ENCODE measurements around the gene STK38L. TPM values are rescaled to one million over a fixed set of nuclear protein-coding genes. Genes with fewer than 3 reads are reported as not detected.
A peak's percentile ranks its signal among the peaks of the same experiment; 100 is the strongest.
"Not testable (repeated sequence)": the region's sequence is repeated elsewhere in the genome, so short reads cannot be mapped to it uniquely, and the experiment has no call there.

STK38L gene
- polyA plus RNA-seq, 4 donors, result 34.9 to 45.6 (median 39.5) TPM

DNA sequence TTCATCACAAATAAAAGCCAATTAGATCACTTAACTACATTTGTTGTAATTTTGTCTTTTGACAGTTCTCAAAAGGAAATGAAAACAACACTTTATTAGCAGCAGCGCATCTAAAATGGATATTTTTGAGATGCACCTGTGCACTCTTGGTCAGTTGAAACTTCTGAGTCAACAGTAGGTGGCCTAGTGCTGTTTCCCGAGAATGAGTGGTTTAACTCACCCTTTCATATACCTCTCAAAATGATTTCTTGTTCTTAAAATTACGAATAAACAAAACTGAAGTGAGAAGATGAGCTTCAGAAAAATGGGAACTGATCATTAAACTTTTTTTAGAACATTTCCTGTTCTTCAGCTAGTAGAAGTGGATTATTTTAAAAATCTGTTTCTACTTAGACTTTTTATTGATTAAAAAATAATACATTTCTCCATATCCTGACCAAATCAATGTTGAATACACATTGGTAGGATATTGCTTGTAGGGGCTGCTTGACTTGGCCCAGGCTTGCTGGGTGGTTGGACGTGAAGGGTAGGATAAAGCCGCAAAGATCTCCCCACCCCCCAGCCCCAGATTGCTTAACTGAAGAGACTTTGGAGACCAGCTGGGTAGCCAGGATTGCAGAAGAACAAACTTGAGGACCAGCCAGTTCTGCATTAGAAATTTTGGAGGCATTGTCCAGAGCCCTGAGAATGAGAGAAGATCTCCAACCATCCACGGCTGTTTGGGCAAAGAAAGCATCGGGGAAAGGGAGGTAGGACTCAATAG is 22.3 kb upstream of the STK38L start:
- no peak for DNase-seq (ENCODE audit: low read depth in 4 of 4, low spot score in 3 of 4)

DNA sequence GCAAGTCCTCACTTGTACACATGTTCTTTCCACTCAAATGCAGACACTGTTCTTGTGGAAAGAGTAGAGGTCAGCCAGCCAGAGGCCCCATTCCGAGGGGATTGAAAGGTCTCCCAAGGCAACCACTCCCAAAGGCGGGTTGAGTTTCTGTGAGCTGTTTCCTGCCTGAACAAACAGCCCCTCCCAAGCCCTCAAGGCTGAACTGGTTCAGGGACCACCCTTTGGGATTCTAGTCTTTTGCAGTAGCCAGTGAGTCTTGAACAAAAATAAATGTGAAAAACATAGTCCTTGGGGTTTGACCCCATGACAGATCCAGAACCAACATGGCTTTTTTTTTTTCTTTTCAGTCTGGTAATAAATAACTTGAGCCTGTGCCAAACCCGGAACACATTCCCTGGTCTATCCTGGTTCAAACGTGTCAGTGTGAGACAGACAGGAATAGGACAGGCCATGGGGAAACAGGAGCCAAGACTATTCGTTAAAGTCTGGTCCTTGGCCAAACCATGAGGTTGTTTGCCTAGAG is 17.6 kb upstream of the STK38L start:
- no peak for DNase-seq (ENCODE audit: low read depth in 4 of 4, low spot score in 3 of 4)

DNA sequence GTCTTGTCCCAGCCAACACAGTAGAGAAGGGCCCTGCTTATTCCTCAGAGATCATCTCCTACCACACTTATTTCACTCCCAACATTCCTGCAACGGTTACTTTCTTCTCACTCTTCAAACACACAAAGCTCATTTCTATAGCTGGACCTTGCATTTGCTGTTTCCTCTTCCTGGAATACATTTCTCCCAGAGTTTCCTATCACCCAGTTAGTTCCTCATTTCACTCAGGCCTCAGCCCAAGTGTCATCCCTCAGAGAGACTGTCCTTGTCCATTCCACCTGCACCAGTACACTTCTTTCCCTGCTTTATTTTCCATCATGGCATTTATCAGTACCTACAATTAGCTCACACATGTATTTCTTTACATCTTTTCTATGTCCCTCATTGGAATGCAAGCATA is 14.7 kb upstream of the STK38L start:
- DNase-seq (ENCODE audit: low read depth in 4 of 4, low spot score in 3 of 4), result no peak

DNA sequence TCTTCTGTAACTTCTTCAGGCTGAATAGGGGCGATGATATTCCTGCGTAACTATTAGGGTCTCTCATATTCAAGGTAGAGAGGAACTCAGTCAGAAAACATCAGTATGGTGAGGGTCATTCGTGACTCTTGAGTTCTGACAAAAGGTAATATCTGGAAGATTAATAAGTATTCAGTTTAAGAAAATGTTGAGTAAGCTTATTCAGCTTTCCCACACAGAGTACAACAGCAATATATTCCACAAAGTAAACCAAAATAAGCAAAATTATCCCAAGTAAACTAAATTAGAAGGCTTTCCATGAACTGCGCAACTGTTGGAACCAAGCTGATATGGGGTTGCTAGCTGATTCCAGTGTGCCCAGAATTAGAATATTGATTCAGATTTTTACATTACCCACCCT is 12.7 kb upstream of the STK38L start:
- DNase-seq (ENCODE audit: low read depth in 4 of 4, low spot score in 3 of 4), result not testable (repeated sequence)

DNA sequence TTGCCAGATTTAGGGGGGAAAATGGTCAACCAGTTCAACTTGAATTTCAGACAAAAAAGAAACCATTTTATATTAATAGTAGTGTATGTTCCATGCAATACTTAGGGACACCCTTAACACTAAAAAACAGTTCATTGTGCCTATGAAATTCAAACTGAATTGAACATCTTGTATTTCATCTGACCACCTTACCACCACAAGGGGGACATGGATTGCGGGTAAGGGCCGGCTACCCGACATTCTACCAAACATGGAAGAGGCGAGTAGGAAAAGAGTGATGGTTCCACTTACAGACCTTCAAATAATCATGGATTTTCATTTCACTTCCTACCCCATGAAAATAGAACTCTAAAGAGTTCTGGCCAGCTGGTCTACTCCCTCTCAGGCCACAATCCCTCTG is 10.3 kb upstream of the STK38L start:
- no peak for DNase-seq (ENCODE audit: low read depth in 4 of 4, low spot score in 3 of 4)

DNA sequence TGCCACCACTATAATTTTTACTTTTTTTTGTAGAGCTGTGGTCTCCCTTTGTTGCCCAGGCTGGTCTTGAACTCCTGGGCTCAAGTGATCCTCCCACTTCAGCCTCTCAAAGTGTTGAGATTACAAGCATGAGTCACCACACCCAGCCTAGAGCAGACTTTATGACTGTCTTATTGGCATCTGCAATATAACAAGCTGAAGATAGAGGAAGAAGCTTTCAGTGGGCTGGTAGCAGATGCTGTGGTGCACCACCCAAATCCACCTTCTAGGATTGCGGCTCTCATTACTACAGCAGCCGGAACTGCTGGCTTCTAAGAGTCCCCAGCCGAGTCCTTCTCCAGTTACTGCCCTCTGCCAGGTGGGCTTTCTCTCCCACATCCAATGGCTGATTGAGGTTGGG is 7.6 kb upstream of the STK38L start:
- no peak for DNase-seq (ENCODE audit: low read depth in 4 of 4, low spot score in 3 of 4)

DNA sequence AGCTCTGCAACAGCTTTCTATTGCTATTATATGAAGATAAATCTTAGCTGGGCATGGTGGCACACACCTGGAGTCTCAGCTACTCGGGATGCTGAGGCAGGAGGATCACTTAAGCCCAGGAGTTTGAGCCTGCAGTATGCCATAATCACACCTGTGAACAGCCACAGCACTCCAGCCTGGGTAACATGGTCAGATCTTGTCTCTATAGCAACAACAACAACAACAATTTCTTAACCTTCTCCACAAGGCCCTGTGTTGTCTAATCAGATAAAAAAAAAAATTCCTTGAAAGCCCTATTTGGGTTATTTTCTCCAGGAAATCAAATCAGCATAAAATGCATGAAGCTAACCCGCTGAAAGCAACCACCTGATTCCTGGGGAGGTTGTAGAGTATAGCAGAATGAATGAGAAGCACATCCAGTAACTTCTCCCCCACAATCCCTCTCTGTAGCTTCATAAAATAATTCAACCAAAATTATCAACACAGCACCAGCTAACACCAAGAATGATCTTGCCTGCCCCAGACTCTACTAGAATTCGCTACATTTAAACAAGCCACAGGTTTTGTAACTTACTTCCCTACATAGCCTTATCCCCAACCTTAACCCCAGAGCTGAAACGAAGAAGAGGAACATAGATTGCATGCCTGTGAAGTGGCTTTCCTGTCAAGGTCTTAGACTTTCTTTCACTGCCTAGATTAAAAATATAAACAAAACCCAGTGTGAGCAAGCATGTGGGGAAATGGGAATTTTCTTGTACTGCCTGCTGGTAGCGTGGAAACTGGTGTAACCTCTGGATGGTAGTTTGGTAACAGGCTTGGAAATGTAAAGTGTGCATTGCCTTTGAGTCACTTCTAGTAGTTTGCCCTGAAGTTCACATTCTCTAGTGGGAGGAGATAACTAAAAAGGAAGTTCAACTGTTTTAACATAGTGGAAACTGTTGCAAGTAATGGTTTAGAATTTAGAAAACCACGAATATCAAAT is 6.0 kb upstream of the STK38L start:
- DNase-seq (ENCODE audit: low read depth in 4 of 4, low spot score in 3 of 4), result no peak

DNA sequence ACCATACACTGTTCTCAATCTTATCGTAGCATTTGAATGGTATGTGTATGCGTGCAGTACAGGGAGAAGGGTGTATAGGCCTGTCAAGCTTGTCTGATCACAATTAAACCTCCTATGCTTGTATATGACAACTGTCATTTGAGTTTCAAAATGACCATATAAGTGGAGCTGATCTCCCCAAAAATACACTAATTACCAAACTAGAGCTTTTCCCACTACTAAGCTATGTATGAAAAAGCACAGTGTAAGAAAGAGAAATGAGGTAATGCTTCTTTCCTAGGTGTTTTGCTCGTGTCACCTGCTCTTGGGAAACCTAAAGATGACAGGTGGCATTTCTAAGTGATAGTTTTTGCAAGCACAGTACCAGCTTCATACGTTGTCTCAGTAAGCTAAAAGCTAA is 1.1 kb upstream of the STK38L start:
- no peak for DNase-seq (ENCODE audit: low read depth in 4 of 4, low spot score in 3 of 4)

DNA sequence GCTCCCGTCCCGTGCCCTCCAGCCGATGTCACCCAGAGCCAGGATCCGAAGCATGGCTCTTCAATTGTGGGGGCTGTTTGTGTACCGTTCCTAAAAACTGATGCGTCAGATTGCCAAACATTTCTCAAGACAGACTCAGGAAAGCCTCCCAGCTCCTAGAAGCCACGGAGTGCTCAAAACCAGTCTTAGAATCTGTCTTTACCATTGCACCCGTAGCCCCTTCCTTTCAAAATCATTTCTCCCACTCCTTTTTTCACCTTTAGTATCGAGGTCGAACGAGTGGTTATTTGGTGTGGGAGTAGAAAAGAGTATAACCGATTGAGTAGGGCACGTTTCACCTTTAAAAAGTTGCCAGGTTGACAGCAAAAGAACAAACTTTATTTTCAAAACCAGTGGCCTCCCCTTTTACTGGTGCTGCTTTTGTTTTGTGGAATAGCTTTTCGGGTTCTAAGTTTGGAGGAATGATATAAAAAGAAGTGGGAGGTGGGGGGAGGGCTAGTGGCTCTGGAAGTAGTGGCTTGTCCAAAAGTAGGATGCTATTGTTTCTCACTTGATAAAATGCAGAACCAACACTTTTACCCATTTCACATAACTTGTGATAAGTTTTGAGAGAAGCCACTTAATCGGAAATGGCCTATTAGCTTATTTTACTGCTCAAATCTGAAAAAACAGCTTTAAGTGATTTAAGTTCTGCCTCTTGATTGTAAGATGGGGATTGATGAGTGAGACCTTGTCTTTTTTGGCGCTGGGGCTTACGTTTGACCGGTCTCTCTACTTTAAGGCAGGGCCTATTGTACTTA is 803 bp downstream of the STK38L start:
- DNase-seq (ENCODE audit: low read depth in 4 of 4, low spot score in 3 of 4), result peak in 3 of 4 donors; percentile 12 to 20 (median 12)

DNA sequence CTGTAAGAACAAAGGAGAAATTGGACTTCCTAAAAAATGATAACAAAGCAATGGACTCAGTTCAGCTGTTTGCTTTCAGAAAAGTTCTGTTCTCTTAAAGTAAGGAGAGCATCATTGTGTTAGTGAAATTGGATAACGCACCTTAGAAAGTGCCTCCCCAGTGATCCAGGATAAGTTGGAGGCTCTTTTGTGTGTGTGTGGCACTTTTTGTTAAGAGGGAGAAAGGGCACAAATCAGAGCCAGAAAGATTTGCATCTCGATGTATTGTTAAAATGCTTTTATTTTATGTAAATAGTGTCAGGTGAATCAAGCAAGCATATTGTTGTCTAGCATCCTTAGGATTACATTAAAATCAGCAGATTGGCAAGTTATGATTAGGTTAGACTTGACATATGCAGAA is 2.1 kb downstream of the STK38L start:
- no peak for DNase-seq (ENCODE audit: low read depth in 4 of 4, low spot score in 3 of 4)

DNA sequence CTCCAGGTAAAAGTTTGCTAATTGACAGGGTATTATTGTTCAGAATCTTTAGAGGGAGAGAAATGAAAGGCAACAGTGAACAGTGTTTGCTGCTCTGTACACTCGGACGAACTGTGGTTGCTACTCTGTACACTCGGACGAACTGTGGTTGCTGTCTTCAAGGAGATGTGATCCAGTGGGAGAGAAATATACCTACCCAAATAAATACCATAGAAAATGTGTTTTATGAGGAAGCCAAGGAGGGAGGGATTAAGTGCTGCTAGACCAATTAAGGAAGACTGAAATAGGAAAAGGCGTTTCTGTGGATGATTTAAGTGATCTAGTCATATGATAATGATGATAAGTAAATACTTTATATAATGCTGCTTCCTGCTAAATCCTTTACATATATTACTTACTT is 2.7 kb downstream of the STK38L start:
- no peak for DNase-seq (ENCODE audit: low read depth in 4 of 4, low spot score in 3 of 4)

DNA sequence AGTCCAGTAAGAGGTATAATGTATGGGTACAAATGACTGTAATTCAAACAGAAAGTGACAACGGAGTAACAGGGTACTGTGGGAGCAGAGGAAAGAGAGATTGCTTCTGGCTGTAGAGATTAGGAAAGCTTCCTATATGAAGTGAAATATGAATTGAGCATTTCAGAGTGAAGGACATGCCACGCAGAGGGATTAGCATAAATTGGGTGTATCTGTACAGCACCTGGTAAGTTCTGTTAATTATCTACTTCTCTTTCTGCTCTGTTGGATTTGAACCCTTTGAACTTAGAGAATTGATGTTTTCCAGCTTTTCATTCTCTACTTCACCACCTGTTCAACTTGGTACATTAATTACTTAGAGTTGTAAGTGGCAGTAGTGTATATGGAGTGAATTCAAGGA is 8.8 kb downstream of the STK38L start:
- no peak for DNase-seq (ENCODE audit: low read depth in 4 of 4, low spot score in 3 of 4)

DNA sequence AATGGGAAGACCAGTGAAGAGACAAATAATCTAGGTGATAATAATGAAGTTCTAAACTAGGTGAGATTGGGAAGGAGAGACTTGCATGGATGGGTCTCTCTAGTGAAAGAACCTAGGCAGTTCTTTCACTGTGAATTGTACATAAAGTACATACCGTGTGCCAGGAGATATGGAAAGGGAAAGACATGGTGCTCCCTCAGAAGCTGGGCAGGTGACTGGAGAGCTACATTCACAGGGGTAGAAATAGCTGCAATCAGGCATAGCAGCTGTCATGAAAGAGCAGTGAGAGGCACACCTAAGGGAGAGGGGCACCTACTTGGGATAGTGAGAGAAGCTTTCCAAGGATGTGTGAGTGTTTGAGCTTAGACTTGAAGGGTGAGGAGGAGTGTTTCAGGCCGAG is 9.3 kb downstream of the STK38L start:
- no peak for DNase-seq (ENCODE audit: low read depth in 4 of 4, low spot score in 3 of 4)

DNA sequence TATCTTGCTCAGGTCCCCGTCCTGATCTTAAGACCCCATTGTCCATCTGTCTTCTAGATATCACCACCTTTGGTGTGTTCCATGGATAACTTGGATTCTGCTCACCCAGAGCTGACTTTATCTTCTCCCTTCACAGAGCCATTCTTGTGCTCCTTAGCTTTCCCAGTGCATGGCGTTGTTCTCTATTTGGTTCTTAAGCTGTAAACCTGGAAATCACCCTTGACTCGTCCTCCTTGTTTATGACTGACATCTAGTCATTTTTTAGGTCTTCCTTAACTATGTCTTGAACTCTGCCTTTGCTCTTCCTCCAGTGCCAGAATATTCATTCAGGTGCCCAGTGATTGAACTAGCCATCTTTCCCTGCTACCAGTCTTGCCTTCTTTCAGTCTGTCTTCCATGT is 11.7 kb downstream of the STK38L start:
- no peak for DNase-seq (ENCODE audit: low read depth in 4 of 4, low spot score in 3 of 4)

DNA sequence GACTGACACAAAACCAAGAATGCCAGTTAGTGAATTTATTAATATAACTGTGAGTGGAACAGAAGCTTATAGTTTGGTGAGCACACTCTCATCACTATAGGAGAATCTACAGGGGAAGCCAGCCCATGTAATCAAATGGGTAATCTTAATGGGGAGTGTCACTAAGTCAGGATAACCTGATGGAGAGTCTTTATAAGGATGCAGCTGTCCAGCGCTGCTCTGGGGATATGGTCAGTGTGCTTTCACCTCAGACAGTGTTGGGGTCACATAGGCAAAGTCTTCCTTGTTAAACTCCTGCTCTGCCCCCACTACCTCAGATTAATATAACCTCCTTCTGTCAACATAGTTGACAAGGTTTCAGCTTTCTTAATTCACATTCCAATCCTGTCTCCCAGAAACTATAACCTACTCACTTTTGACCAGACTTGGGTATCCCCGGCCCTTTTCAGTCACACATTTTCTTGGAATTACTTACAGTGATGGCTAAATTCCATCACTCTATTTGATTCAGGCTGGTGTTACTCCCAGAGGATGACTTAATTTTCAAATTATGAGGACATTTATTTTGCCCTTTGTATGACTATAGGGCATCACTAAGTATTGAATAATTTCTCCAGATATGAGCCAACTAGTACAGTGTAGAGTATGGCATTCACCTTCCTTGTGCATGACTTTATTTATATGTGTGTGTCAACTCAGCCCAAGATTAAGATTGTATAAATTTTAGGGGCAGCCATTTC is 13.2 kb downstream of the STK38L start:
- DNase-seq (ENCODE audit: low read depth in 4 of 4, low spot score in 3 of 4), result no peak

DNA sequence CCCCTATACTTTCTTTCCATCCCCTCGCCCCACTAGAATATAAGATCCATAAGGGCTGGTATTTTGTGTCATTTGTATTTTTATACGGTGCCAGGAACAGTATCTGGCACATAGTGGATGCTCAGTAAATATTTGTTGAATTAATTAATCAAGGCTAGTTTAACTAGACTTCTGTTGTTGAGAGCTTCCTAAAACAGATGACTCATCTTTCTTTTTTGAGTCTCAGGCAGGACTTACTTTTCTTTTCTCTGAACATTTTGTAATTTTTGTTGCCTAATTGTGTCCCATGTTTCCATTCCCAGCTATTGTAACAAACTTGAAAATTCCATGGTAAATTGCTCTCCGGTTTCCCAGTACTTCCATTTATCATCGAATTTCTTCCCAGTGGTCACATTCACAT is 16.7 kb downstream of the STK38L start:
- DNase-seq (ENCODE audit: low read depth in 4 of 4, low spot score in 3 of 4), result no peak

DNA sequence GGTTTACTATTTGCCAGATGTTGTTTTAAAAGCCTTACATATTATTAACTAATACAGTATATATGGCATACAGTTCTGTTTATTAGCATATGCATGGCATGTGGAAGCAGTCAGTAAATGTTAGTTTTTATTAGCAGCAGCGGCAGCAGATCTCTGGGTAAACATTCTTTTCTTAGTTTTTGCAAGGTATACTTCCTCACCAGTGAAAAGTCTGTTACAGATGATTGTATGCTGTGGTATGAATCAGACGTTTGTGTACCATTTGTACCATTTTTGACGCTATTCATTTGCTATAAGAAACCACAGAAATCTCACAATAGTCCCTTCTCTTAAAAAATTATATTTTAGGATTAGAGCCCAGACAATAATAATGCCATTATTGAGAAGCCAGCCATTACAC is 17.8 kb downstream of the STK38L start:
- DNase-seq (ENCODE audit: low read depth in 4 of 4, low spot score in 3 of 4), result no peak

DNA sequence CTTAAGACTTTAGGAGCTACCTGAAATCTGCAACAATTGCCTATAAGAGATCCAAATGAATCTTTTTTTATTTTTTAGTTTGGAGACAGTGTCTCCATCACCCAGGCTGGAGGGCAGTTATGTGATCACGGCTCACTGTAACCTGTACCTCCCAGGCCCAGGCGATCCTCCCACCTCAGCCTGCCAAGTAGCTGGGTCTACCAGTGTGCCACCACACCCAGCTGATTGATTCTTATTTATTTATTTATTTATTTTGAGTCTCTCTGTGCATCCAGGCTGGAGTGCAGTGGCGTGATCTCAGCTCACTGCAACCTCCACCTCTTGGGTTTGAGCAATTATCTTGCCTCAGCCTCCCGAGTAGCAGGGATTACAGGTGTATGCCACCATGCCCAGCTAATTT is 26.1 kb downstream of the STK38L start:
- DNase-seq (ENCODE audit: low read depth in 4 of 4, low spot score in 3 of 4), result no peak

DNA sequence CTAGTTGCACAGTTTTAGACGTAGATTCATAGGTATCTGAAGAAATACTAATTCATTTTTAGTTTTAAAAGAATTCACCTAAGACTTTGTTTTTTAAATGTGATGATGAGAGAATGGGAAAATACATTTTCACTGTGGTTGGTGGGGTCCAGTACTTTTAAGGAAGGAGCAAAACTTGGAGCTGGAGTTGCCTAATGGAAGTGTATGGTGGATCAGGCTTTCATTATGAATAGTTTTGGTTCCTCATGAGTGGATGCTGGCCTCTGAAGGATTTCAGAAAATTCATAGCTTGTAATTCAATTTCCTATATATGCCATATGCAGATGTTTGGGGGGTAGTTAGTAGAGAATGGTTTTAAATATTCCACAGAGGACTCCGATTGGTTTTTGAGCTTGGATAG is 27.1 kb downstream of the STK38L start:
- DNase-seq (ENCODE audit: low read depth in 4 of 4, low spot score in 3 of 4), result no peak

DNA sequence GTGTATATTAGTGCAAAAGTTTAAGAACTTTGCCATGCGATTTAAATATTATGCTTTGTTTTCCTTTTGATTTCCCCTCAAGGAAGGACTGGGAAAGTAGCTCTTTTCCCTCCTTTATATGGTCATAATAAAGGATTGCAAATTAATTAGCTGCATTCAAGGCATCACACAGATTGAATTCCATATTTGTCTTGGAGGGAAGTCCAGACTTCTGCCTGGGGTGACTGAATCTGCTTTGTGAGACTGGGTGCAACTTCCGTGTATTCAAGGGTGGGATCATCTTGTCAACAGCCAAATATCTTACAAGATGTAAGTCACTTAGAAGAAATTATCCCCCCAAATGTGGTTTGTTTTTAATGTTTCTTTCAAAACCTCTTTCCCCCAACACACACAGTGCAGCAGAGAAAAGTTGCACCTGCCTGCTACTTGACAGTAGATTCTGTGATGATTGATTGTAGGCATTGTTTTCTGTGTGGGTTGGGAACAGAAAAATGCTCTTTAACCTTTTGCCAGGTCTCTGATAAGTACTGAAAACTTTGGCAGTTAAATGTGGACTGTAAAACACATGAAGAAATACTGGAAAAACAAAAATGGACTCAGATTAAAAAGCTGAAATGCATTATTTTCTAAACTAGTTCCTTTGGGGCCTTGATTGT is 28.4 kb downstream of the STK38L start:
- no peak for DNase-seq (ENCODE audit: low read depth in 4 of 4, low spot score in 3 of 4)
